ENCODE data around the gene GYS2. TPM values are rescaled to one million over a fixed set of nuclear protein-coding genes. Genes with fewer than 3 reads are reported as not detected.

Gene GYS2
- total and polyA plus RNA-seq, 9 of the 15 experiments (the other 6 are each of a cell fraction or from before 2014, with no cell fraction given), result not detected

- Histone ChIP-seq H3K4me1 (replicated peaks in 1 of 2; ENCODE audit: control insufficient read depth in 2 of 2, insufficient read depth in 2 of 2, low read length in 2 of 2) (peaks cover 0 to 8% of the 10 kb centered on the region in 2 experiments; a peak in 1 of 5 replicates), H3K9me3 (replicated peaks; ENCODE audit: control insufficient read depth, insufficient read depth, low read depth, low read length) (no peaks in the 10 kb centered on the region), H3K9me1 (ENCODE audit: control insufficient read depth, insufficient read depth, low read length) (no peaks in the 10 kb centered on the region), H2AFZ (ENCODE audit: low read depth, low read length) (no peak overlapping the region), H3K9ac (ENCODE audit: insufficient read depth in 1 of 2, low read depth in 2 of 2, low read length in 2 of 2) (no peak overlapping the region), H3K4me2 (ENCODE audit: insufficient read depth, low read length) (no peak overlapping the region), H3K36me3 (ENCODE audit: control insufficient read depth, insufficient read depth, low read length) (no peaks in the 10 kb centered on the region), H3K27me3 (ENCODE audit: control insufficient read depth in 2 of 2, insufficient read depth in 2 of 2, low read length in 2 of 2) (peaks cover 4 to 9% of the 10 kb centered on the region in 2 experiments; a peak in 3 of 5 replicates), H3K79me2 (ENCODE audit: control insufficient read depth, insufficient read depth, low read length) (no peaks in the 10 kb centered on the region), H3K4me3 (no peak overlapping the region), H4K20me1 (replicated peaks; ENCODE audit: control insufficient read depth, insufficient read depth, low read length) (no peaks in the 10 kb centered on the region), H3K27ac (ENCODE audit: extremely low read depth, low read depth, low read length) (no peak overlapping the region)
- no peak for FAIRE-seq
- no peak for TF ChIP-seq PURB (CRISPR knock-in tag; IDR thresholded peaks at IDR 0.05; ENCODE audit: low read depth)
- TF ChIP-seq SP1 (CRISPR knock-in tag; IDR thresholded peaks at IDR 0.05), result no peak
- TF ChIP-seq REST (IDR thresholded peaks at IDR 0.05; ENCODE audit: borderline replicate concordance), result no peak
- no peak for TF ChIP-seq REST (CRISPR knock-in tag; IDR thresholded peaks at IDR 0.05; ENCODE audit: low read depth)
- no peak for TF ChIP-seq E2F3 (CRISPR knock-in tag; IDR thresholded peaks at IDR 0.05)
- TF ChIP-seq CREB3 (tag; conservative IDR thresholded peaks at IDR 0.05; ENCODE audit: low read depth), result no peak
- no peak for TF ChIP-seq MTA2 (IDR thresholded peaks at IDR 0.05; ENCODE audit: low read depth)
- in situ Hi-C loops (cut with MboI) (no loop called here), intact Hi-C loops (cut with micrococcal nuclease) (no loop called here)
- no peak for DNase-seq (ENCODE audit: extremely low read depth in 1 of 4, low spot score in 3 of 4)
- BruUV-seq (replicated peaks), result no TSS peak
- no peak for ATAC-seq
- ChIA-PET POLR2A (no interaction called here), CTCF (ENCODE audit: low intra/inter-chr PET ratio) (no interaction called here)
These were observed 81.5 kb downstream of the GYS2 start for GRCh38 chr12:21523148-21523547.

All from K562 (cell line).